Right lobe of liver (tissue), 4 donors: ENCODE results near the gene COX19.

Experiments used
- CTCF ChIP-seq, 4 donors: fragments of 200-600 bp in 3 of 4; fragments of 450-650 bp in 1 of 4; IDR thresholded peaks; one replicate each; pipeline versions ENCODE4 v1.5.1 to v1.8.0; 2016 to 2022; ENCODE audit warnings: antibody characterized with exemption in 4 of 4, mild to moderate bottlenecking in 2 of 4
- POLR2A ChIP-seq: fragments of 450-650 bp; IDR thresholded peaks from one replicate; pipeline ENCODE4 v1.6.1; 2017; ENCODE audit warnings: antibody characterized with exemption, mild to moderate bottlenecking
- donor health status: DM: no; HTN: no; CAD: no.
- donor health status: DM: no; HTN: no; CAD: no.
- donor health status: DM: no; HTN: yes; CAD: no.

GRCh38 chr7:999941-1000935, 24.9 kb upstream of the COX19 start:
- TF ChIP-seq POLR2A = no peak
- no peak for TF ChIP-seq CTCF (IDR thresholded peaks at IDR 0.05)
